Stimulated activated naive CD4-positive, alpha-beta T cell treated with Interleukin-2 at 50 U/mL for 16 hours (primary cell): ENCODE results near the gene RER1.

Experiments used
- DNase-seq: peaks from one replicate; lab custom pipeline; 2025; lab: John Stamatoyannopoulos, UW

Gene RER1

DNA sequence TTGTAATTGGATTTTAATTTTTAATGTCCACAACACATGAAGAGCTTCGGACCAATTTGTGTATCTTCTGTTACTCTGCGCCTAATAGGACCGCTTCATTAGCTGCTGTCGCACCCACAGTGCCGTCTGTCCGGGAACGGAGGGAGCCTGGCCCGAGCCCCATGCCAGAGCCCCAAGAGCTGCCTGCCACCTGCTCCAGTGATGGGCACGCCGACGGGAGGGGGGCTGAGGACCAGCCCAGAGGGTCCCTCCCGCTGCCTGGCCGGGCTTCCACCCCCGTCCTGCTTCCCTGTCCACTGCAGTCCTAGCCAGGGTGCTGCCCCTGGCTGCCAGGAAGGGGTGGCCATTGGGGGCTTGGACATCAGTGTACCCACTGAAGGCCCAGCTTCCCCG lies 54.2 kb downstream of the RER1 start:
- no peak for DNase-seq

GRCh38 chr1:2446394-2446793 lies 54.8 kb downstream of the RER1 start:
- no peak for DNase-seq

DNA sequence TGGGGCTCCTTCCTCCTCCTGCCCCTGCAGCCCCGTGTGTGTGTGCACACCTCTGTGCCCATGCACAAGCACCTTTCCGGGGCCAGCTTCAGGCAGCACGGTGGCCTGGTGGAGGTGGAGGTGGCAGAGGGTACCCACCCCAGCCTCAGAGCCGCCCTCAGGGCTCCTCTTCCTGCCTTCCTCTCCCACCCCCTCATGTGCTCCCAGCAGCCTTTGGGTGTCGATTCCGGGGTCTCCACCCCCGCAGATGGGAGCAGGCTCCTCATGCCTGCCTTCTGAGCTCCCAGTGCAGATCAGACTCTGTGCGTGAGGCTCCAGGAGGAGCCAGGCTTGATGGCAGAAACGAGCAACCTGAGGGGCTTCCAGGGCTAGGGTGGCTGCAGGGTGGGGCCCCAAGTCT lies 55.2 kb downstream of the RER1 start:
- no peak for DNase-seq

DNA sequence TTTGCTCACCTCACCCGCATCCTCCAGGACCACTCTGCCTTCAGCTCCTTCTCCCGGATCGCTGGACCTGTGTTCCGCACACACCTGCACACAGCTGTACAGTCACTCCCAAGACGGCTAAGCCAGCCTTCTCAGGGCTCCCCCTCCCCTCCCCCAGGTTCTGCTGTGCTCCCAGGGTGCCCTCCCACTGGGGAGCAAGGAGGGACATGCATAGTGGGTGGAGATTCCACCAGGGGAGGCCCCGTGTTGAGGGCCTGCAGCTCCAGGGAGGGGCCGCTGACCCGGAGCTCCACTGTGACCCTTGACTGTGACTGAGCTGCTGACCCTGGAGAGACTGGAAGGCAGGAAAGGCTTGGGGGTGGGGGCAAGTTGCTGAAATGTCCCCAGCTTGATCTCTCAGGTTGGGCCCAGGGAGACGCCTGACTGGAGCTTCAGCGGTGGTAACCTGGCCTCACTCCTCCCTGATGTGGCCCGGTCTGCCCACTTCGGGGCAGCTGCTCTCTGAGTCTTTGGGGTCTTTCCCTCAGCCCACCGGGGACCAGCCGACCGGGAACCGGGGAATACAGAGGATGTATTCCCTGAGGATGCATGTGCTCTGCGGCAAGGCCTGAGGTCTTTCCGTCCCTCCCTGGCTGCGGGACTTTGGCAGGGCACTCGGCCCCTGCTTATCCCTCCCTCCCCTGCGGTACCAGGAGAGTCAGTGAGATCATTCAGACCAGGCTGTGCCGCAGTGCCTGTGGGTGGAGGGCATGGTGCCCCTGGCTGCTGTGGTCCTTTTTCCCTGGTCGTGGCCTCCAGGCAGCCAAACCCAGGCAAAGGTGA lies 55.8 kb downstream of the RER1 start:
- no peak for DNase-seq

GRCh38 chr1:2448098-2448445 lies 56.4 kb downstream of the RER1 start:
- no peak for DNase-seq

DNA sequence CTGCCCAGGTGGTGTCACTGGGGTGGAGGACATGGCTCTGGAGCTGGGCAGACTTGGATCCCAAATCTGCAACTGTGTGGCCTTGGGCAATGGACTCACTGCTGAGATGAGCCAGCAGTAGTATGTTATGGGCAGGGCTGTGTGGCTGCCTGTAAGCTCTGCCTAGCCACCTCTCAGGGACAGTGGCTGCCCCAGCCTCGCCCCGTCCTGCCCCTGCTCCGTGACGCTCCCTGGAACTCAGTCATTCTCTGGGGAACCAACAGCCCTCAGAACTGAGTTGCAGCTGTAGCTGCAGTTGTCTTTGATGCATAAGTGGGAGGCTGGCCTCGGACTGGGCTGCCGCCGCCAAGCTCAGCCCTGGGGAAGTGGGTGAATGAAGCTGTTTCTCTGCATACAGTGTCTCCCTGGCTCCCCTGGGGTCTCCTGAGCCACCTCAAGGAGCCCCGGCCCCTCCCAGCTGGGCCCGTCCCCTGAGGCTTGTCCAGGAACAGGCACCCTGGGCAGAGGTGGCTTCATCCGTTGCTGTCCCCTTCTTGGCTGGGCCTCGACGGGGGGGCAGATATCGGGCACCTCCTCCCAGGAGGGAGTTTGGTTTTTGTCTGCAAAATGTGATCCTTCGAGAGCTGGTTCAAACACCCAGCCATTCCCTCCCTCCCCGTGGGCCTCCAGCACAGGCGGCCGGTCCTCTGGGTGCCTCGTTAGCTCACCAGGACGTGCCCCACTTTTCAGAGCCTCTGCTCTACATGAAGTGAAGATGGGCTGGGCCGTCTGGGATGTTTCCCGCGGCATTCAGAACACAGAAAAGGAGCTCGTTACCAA lies 58.2 kb downstream of the RER1 start:
- DNase-seq: no peak

DNA sequence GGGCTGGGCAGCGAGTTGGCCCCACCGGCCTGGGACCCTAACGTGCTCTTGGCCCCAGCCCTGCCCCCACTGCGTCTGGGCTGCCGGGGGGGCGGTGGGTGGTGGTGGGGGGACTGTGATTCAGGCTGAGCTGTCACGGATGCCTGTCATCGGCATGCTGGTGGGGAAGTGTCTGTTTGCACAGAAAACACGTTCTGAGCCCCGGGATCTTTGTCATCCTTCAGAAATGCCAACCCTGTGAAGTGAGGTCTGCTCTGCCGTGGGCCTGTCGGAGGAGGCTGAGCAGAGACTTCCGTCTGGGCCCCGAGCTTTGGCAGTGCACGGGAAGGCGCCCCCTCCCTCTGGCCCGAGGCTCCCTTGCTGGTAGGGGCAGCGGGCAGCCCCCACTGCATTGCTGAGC lies 60.1 kb downstream of the RER1 start:
- no peak for DNase-seq

DNA sequence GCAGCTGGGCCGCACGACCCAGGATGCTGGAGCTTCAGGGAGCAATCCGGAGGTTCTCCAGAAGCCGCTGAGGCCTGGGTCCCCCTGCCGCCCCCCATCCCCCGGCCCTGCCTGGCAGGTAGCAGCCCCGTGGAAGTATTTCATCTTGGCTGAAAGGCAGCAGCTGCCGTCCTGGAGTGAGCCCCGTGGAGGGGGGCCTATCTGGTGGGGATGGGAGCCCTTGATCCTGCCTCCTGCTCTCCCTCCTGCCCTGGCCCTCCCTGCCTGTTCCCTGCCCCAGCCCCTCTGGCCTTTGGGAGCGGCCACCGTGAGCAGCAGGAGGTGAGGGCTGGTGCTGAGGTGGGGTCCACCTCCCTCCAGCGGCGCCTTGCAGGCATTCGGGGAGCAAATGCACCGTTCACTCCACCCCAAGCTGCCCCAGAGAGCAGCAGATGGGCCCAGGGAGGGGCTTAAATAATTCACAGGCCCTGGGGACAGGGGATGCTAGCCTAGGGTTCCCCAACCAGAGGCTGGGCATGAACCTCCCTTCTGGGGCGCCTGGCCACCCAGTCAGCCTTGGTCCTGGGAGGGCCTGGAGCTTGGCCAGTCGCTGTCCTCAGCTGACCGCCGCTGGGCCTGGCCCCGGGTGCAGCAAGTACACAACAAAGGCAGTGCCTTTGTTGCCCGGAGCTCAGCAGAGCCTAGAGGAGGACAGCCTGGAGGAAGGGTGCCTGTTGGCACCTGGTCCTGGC lies 60.7 kb downstream of the RER1 start:
- DNase-seq: no peak

GRCh38 chr1:2452932-2453315 lies 61.3 kb downstream of the RER1 start:
- no peak for DNase-seq

- DNase-seq: no peak
Measured at GRCh38 chr1:2454227-2454626, 62.6 kb downstream of the RER1 start.
